HG03175 (cell line): ENCODE results near the gene KIF24.
"Not testable (repeated sequence)": the region's sequence is repeated elsewhere in the genome, so short reads cannot be mapped to it uniquely, and the experiment has no call there.

Experiments used
- ATAC-seq: cut with Tn5 transposase; IDR thresholded peaks from one replicate; pipeline ENCODE4 v1.9.1; 2021; ENCODE audit warnings: mild to moderate bottlenecking, moderate library complexity; ENCODE audit not compliant: unreplicated experiment

Gene KIF24

DNA sequence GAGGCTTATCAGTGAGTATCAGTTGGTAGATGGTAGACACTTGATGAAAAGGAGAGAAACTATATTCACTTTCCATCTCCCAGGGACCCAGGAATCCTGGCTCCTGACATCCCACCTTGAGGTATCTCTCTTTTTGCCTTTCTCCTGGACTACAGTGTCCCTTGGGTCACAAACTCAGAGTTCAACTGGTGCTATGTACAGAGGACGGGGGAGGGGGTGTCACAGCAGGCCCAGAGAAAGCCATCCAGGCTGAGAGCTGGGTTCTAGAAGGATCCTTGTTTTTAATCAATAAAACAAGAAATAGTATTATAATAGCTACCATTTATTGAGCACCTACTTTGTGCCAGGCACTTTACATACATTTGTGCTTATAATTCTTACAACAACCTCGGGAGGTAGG, 37.3 kb upstream of the KIF24 start:
- no peak for ATAC-seq

DNA sequence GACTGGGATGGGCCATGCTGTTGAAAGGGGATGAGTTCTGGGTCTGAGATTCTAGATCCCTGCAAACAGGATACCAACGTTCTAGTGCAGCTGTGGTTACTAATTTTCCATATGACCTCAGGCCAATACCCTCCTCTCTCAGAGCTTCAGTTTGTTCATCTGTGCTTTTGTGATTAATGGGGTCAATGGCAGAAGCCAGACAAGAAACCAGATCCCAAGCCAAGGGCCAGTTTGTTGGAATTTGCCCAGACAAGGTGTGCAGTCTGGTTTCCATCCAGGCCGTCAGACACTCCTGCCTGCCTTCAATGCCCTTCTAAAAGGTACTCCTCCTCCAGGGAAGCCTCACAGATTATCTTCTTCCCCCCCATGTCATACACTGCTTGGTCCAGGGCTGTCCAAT, 36.2 kb upstream of the KIF24 start:
- ATAC-seq = no peak

DNA sequence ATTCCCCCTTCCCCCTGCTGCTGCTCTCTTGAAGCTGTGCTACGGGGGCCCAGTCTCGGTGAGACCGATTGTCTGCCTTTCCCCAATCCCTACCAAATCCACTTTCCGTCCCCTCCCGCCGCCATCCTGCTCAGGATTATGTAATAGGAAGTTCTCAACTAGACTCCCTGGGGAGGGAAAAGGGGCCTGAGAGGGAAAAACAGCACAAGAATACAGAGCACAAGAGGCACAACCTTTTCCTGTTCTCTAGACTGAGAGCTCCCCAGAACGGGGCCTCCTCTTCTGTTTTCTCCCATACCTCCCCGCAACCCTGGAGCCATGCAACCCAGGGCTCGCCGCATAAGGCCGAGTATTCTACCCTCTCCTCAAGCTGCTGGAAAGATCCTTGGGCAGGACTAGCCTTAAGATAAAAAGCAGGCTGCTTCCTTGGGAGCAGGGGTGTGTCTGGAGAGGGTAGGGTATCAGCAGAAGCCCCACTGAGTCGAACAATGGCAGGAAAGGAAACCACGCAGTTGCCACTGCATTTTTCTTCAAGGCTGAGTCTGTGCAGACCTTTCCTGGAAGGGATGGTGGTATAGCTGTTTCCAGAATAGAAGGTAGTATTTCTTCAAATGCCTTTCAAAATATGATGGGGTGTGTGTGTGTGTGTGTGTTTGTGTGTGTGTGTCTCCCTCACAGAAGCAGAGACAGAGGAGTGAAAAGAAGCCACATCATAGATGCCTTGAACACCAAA, 34.7 kb upstream of the KIF24 start:
- no peak for ATAC-seq

DNA sequence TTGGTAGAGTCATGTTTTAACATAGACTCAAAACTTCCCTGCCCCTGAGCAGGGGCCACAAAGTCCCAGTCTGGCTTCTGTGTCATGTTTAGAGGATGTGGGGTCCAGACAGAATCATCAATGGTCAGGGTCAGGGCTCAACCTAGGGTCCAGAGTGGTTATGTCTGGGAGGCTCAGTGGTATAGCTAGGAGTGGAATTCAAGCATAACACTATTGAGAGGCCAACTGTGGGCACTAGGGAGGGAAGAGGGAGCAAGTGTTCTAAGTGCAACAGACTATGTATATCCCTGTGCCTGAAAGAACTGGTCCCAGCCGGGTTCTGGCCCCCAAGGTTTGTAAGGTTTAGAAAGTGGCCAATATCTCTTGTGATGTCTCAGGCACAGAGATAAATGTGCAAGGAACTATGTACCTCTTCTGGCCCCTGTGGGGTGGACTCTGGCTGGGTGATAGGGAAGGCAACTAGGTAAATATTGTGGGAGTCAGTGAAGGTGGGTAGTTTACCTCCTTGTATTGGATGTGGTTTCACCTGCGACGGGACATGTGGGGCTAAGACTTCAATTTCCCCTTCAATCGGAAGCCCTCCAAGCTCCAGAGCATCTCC, 33.6 kb upstream of the KIF24 start:
- ATAC-seq = no peak

DNA sequence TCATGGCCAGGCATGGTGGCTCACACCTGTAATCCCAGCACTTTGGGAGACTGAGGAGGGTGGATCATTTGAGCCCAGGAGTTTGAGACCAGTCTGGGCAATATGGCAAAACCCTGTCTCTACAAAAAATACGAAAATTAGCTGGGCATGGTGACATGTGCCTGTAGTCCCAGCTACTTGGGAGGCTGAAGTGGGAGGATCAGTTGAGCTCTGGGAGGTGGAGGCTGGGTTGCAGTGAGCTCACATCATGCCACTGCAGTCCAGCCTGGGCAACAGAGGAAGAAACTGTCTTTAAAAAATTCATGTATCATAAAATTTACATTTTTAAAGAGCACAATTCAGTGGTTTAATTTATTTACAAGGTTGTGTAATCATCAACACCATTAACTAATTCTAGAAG, 23.9 kb upstream of the KIF24 start:
- ATAC-seq = not testable (repeated sequence)

DNA sequence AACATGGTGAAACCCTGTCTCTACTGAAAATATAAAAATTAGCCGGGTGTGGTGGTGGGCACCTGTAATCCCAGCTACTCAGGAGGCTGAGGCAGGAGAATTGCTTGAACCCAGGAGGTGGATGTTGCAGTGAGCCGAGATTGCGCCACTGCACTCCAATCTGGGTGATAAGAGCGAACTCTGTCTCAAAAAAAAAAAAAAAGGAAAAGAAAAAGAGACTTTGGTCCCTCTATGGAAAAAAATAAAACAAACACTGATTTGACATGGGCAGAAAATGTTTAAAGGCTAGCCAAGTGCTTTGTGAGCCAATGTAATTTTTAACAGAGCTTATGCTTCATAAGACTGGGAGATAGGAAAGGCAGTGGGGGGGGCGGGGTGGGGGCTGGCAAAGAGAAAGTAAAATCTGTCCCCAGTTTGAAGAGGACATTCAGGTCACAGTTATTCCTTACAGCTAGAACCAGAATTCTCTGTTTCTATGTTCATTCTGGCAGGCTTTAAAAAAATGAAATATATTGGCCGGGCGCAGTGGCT, 23.1 kb upstream of the KIF24 start:
- not testable (repeated sequence) for ATAC-seq

DNA sequence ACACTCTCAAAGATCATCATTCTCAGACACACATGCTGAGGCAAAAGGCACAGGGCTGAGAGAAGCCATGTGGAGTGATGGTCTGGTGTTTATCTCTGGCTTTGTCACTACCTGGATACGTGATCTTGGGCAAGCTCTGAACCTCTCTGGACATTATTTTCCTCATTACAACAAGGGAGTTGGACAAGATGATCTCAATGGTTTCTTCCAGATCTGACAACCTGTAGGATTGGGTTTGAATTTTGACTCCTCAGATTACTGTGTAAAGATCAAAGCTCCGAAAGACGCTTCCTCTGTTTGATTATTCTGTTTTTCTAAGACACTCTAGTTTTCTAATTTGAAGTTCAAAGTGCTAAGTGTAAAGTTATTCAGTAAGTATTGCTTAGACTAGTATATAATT, 20.3 kb upstream of the KIF24 start:
- no peak for ATAC-seq

DNA sequence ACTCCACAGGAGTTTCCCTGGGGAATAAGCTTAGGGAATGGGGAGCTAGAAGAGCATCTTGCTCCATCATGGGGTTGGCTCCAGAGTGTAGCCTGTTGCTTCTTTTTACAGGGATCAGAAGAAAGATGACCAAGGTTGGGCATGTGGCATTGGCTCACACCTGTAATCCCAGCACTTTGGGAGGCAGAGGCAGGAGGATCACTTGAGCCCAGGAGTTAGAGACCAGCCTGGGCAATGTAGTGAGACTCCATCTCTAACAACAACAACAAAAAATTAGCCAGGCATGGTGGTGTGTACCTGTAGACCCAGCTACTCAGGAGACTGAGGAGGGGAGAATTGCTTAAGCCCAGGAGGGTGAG, 18.7 kb upstream of the KIF24 start:
- ATAC-seq = no peak

DNA sequence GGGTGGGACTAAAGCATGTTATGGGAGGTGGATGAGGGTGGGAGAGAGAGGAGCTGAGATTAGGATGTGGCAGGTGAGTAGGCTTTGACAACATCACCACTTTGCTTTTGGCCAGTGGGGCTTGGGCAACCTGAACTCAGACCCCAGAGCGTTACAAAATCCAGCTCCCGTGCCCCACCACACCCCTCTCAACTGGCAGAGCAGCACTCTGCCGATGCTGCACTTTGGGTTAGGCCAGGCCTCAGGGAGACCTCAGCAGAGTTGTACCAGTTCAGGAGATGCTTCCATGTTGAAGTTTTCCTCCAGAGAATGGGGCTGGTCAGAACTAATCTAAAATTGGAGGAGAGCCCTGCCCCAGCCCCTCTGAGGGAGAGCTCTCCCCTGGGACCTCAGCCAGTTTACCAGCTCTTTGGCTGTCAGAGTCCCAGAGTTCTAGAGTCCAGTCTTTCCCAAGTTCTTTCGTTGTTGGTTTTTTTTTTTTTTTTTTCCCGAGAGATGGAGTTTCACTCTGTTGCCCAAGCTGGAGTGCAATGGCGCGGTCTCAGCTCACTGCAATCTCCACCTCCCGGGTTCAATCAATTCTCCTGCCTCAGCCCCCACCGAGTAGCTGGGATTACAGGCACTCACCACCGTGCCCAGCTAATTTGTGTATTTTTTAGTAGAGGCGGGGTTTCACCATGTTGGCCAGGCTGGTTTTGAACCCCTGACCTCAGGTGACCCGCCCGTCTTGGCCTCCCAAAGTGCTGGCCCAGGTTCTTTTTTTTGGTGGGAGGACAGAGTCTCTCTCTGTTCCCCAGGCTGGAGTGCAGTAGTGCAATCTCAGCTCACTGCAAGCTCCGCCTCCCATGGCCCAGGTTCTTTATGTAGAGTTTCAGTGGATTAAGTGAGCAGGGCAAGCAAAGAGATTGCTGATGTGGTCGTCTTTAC, 18.1 kb upstream of the KIF24 start:
- ATAC-seq = no peak

DNA sequence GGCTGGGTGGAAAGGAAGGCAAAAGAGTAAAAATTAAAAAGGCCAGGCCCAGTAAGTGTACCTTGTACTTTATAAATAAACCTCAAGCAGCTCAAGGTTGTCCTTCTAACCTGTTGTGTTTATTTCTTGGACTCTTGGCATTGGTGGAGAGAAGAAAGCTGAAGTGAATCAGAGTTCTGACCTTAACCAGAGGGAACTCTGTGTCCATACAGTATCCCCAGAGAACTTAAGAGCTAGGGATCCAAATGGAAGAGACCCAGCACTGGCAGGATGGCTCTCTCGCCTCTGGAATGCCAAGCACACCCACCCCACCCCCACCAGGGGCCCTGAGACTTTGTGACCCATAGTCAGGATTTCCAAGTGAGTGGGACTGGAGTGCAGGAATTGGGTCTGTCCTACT, 14.5 kb upstream of the KIF24 start:
- ATAC-seq = no peak

DNA sequence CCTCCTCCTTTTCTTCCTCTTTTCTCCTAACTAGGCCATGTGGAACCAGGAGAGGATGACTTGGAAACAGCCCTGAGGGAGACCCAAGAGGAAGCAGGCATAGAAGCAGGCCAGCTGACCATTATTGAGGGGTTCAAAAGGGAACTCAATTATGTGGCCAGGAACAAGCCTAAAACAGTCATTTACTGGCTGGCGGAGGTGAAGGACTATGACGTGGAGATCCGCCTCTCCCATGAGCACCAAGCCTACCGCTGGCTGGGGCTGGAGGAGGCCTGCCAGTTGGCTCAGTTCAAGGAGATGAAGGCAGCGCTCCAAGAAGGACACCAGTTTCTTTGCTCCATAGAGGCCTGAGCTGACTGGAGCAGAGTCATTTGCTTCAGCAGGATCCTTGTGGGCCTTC, 14.0 kb upstream of the KIF24 start:
- ATAC-seq = no peak

DNA sequence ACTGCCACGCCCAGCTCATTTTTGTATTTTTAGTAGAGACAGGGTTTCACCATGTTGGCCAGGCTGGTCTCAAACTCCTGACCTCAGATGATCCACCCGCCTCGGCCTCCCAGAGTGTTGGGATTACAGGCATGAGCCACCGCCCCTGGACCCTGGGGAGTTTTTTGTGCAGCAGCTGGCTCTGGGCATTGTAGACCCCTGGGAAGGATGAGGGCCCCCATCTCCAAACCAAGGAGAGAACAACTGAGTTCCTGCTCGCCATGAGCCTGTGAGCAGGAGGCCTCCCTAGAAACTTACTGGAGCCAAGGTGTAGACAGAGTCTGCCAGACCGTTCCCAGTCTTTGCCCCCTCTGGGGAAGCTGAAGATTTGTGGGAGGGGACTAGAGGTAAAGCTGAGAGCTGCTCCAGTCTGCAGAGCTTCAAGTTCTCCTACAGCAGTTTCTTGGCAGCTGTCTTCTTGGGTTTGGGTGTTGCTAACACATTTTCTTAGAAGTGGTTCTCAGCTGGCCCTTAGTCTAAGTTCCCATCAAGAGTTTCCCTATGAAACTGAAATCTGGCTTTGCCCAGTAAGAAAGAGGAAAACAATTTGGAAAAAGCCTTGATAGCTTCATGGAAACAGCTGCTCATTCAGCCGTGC, 12.7 kb upstream of the KIF24 start:
- ATAC-seq = no peak

DNA sequence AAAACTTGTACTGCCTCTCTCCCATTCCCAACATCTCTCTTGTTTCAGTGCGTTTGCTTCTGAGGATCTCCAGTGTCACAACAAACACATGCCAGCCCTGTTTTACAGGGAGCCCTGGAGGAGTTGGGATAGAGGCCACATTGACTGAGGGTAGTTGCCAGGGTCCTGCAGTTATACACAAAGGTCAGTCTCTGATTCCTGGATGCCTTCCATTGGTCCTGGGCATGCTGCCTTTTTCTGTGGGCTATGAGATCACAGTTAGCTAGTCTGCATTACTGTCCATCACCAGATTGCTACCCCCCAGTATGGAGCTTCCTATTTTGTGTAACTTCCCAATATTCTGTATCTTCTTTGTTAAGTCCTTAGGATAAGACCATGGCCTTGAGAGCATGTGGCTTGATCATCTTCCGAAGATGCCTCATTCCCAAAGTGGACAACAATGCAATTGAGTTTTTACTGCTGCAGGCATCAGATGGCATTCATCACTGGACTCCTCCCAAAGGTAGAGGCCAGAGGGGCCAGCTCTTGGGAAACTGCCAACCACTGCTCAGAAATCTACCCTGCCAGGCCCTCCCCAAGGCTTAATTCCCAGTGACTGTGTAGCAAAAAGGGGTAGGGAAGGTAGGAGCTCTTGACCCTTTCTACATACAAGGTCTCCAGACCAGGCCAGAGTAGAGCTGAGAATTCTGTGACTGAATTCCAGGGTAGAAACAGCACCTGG, 9.8 kb upstream of the KIF24 start:
- ATAC-seq = no peak

DNA sequence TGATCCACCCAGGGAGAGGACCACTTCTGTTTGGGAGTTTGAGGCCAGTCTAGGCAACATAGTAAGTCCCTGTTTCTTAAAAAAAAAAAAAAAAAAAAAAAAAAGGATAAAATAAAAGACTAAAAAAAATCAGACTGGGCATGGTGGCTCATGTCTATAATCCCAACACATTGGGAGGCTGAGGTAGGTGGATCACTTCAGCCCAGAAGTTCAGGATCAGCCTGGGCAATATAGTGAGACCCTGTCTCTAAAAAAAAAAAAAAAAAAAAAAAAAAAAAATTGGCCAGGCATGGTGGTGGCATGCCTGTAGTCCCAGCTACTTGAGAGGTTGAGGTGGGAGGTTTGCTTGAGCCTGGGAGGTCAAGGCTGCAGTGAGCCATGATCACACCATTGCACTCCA, 9.0 kb upstream of the KIF24 start:
- ATAC-seq = not testable (repeated sequence)

DNA sequence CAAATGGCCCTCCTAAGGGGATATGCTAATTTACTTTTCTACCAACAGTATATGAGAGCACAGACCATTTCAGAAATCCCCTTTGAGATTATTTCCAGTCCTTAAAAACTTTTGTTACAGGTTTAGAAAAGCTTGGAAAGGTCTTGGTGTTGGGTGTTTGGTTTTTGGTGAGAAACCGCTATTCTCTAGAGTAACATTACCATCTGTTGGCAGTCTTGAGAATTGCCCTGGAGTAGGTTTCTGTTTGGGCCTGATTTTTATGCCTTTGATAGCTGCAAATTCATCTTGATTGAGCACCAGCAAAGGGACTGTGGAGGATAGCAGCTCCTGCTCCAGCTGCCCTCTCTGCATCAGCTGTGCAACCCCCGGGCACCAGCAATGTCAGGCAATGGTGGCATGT, 8.3 kb upstream of the KIF24 start:
- ATAC-seq = no peak

DNA sequence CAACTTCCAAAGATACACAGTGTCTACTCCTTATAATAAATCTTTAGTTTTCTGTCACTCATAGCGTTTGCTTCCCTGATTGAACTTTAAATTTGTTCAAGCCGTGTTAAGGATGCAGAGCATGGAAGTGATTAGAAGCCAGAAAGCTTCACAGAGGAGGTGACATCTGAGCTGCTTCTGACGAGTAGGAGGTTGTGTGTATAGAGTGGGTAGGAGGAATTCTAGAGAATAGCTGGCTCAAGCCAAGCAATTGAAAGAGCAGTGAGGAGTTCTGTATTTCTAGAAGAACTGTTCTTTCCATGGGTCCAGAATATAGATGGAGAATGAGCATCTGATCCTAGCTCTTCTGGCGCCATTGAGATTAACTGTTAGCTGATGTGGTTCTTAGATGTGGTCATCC, 6.3 kb upstream of the KIF24 start:
- no peak for ATAC-seq

DNA sequence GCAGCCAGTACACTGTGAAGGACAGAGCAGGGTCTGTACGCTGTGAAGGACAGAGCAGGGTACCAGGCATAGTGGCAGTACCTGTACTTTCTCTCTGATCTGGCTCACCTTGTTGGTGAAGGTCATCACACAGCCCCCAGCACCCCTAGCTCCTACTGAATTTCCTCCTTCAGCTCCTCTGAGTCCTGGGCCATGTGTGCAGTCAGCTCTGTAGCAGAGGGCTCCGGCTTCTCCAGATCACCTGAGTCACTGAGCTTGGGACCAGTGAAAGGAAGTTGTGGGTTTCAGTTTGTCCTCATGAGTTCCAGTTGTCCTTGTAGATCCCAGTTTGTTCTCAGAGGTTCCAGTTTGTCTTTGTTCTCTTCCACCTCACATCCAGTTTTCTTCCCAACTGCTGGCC, 5.8 kb upstream of the KIF24 start:
- ATAC-seq = no peak

DNA sequence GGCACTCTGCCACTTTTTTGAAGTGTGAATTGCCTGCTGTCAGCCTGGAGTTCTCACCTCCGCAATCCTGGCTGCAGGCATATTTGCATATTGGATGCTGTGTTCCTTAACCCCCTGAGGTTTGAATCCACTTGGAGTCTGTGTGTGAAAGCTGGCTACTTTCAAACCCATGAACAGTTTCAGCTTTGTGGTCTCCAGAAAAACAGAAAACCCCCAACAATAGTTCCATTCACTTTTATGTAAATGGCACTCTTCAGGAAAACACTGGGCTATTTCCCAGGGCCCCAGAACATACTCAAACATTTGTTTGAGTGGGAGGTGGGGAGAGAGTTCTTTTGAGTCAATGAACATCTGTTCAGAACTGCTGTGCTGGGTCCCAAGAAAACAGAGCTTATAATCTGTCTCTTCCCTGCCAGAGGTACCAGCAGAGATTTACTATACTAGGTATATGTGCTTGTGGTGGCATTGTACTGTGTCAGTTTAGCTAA, 5.3 kb upstream of the KIF24 start:
- ATAC-seq = no peak

DNA sequence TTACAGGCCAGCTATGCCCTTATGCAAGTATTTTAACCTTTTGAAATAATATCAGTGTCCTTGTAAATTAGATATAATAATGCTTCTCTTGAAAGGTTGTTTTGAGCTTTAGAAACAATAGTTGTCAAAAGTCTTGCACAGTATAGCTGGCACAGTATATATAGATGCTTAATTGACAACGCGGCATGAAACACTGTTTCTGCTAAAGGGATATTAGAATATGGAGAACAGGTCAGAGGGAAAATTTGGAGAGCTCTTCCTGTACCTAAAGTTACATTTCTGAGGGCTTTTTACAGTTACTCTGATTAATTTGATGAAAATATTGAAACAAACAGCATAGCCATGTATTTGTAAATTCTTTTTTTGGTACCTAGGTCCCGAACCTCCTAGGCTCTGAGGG, 4.8 kb upstream of the KIF24 start:
- ATAC-seq = no peak
